HUES64 (cell line): ENCODE measurements around the gene NID1.

Source experiments
- H3K27ac ChIP-seq: 2 replicates; pipeline ENCODE4 v1.7.0; 2013; ENCODE audit warnings: low read depth, low read length, inconsistent platforms
- H3K27me3 ChIP-seq: 2 replicates; pipeline ENCODE4 v1.6.1; 2013; ENCODE audit warnings: mild to moderate bottlenecking, low read length; ENCODE audit not compliant: insufficient read depth
- H3K36me3 ChIP-seq: 2 replicates; pipeline ENCODE4 v1.6.1; 2013; ENCODE audit warnings: mild to moderate bottlenecking, low read length; ENCODE audit not compliant: insufficient read depth
- H3K4me1 ChIP-seq: 2 replicates; pipeline ENCODE4 v1.6.1; 2013; ENCODE audit warnings: mild to moderate bottlenecking, low read length, moderate library complexity; ENCODE audit not compliant: insufficient read depth
- H3K4me3 ChIP-seq: 2 replicates; pipeline ENCODE4 v1.5.1; 2013; ENCODE audit warnings: mild to moderate bottlenecking, low read length, moderate library complexity
- H3K9ac ChIP-seq: 2 replicates; pipeline ENCODE4 v1.6.1; 2013; ENCODE audit warnings: mild to moderate bottlenecking, low read depth, low read length
- H3K9me3 ChIP-seq: 2 replicates; pipeline ENCODE4 v1.6.1; 2013; ENCODE audit warnings: low read depth, low read length; ENCODE audit not compliant: insufficient read depth
- WGBS: fragments of 150-250, 120-280 bp; methylation state at CpG from one replicate; pipeline ENCODE4 v1.1.7; 2013; ENCODE audit warnings: missing lambda C conversion rate; 5-methylcytosine and 5-hydroxymethylcytosine counted together

Gene NID1

DNA sequence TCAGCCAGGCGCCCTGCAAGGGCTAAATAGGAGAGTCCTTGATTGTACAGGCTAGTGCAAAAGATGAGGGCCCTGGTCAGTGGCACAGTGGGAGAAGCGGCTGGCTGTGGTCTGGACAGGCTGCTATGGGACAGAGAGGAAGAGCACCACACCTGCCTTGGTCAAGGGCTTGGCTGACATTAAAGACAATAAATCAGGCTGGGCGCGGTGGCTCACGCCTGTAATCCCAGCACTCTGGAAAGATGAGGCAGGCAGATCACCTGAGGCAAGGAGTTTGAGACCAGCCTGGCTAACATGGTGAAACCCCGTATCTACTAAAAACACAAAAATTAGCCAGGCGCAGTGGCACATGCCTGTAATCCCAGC, 62.9 kb downstream of the NID1 start:
- Histone ChIP-seq H3K27ac (no peak overlapping the region), H3K4me3 (no peak overlapping the region), H3K4me1 (peaks cover 3% of the 10 kb centered on the region; the same call in 1 of the 2 replicates), H3K9me3 (no peaks in the 10 kb centered on the region), H3K27me3 (no peaks in the 10 kb centered on the region), H3K9ac (no peak overlapping the region), H3K36me3 (no peaks in the 10 kb centered on the region)
- WGBS: 96% methylated on average over 7 of the region's 7 CpGs

GRCh38 chr1:236000781-236001180, 64.1 kb downstream of the NID1 start:
- Histone ChIP-seq H3K9me3 (no peaks in the 10 kb centered on the region), H3K4me1 (peaks cover 3% of the 10 kb centered on the region; the same call in 1 of the 2 replicates), H3K27ac (no peak overlapping the region), H3K4me3 (no peak overlapping the region), H3K36me3 (no peaks in the 10 kb centered on the region), H3K9ac (no peak overlapping the region), H3K27me3 (no peaks in the 10 kb centered on the region)
- WGBS: 92% methylated on average over 6 of the region's 6 CpGs

DNA sequence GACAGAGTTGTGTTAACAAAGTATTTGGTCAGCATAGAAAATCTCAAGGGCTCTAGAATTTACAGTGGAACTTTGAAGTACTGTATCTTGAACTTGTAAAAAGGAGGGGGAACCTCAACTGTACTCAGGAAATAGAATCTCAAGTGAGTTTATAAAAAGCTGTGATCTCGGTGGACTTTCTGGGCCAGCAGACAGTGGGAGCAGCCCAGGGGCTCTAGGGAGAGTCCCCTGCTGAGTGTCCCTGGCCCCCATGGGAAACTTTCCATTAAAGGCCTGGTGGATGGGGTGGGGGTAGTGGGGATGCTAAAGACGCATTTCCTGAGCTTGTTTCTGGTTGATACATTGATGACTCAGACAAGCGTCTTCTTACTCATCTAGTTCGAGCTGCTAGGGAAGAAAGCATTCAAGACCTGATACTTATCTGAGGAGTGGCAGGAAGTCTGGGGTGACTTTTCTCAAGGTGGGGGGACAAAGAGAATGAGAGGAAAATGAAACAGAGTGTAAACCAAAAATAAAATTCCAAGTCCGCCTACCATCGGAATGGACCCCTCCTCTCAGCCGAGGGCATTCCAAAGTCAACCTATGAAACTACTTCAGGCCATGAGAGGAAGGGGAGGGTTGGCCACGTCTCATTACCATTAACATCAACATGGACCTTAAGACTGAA, 65.5 kb downstream of the NID1 start:
- no peak overlapping the region for H3K9ac ChIP-seq
- no peaks in the 10 kb centered on the region for H3K9me3 ChIP-seq
- H3K4me1 ChIP-seq: peaks cover 3% of the 10 kb centered on the region; the same call in 1 of the 2 replicates
- no peak overlapping the region for H3K27ac ChIP-seq
- H3K36me3 ChIP-seq: no peaks in the 10 kb centered on the region
- no peak overlapping the region for H3K4me3 ChIP-seq
- 82% methylated on average over 7 of the region's 8 CpGs for WGBS
- no peaks in the 10 kb centered on the region for H3K27me3 ChIP-seq

- H3K4me1 ChIP-seq: peaks cover 3% of the 10 kb centered on the region; the same call in 1 of the 2 replicates
- WGBS: 92% methylated on average over 6 of the region's 6 CpGs
These were observed 66.1 kb downstream of the NID1 start for GRCh38 chr1:235998812-235999211.

GRCh38 chr1:235997931-235998330, 67.0 kb downstream of the NID1 start:
- Histone ChIP-seq H3K4me3 (no peak overlapping the region), H3K9ac (no peak overlapping the region), H3K9me3 (no peaks in the 10 kb centered on the region), H3K27me3 (no peaks in the 10 kb centered on the region), H3K27ac (no peak overlapping the region), H3K36me3 (no peaks in the 10 kb centered on the region), H3K4me1 (peaks cover 3% of the 10 kb centered on the region; the same call in 1 of the 2 replicates)
- WGBS: 92% methylated on average over 5 of the region's 5 CpGs

More at GRCh38 chr1:235998812-235999211, 66.1 kb downstream of the NID1 start:
- Histone ChIP-seq H3K27ac (no peak overlapping the region), H3K36me3 (no peaks in the 10 kb centered on the region), H3K4me3 (no peak overlapping the region), H3K9ac (no peak overlapping the region), H3K27me3 (no peaks in the 10 kb centered on the region), H3K9me3 (no peaks in the 10 kb centered on the region)

- 95% methylated on average over 5 of the region's 5 CpGs for WGBS
- H3K9me3 ChIP-seq: no peaks in the 10 kb centered on the region
- no peak overlapping the region for H3K27ac ChIP-seq
- H3K36me3 ChIP-seq: no peaks in the 10 kb centered on the region
- peaks cover 3% of the 10 kb centered on the region; the same call in 1 of the 2 replicates for H3K4me1 ChIP-seq
- no peaks in the 10 kb centered on the region for H3K27me3 ChIP-seq
- no peak overlapping the region for H3K9ac ChIP-seq
- no peak overlapping the region for H3K4me3 ChIP-seq
These were observed 67.8 kb downstream of the NID1 start for GRCh38 chr1:235997049-235997448.

DNA sequence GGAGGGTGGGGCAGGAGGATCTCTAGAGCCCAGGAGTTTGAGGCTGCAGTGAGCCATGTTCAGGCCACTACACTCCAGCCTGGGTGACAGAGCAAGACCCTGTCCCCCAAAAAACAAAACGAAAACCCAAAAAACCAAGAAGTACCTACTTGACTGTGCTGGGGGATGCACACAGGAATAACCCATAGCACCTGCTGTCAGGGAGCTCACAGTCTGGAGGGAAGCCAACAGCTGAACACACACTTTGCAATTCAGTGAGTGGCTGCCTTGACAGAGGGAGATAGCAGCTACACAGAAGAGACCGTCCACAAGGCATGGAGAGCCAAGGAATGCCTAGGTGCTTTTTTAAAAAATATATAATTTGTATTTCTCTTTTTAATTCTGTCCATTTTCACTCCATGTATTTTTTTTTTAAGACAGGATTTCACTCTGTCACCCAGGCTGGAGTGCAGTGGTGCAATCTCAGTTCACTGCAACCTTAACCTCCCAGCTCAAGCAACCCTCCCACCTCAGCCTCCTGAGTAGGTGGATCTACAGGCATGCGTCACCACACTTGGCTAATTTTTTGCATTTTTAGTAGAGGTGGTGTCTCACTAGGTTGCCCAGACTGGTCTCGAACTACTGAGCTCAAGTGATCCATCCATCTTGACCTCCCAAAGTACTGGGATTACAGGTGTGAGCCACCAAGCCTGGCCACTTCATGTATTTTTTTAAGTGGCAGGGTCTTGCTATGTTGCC, 68.7 kb downstream of the NID1 start:
- 86% methylated on average over 4 of the region's 4 CpGs for WGBS
- Histone ChIP-seq H3K9ac (no peak overlapping the region), H3K9me3 (no peaks in the 10 kb centered on the region), H3K27me3 (no peaks in the 10 kb centered on the region), H3K4me3 (no peak overlapping the region), H3K36me3 (no peaks in the 10 kb centered on the region), H3K27ac (no peak overlapping the region), H3K4me1 (peaks cover 3% of the 10 kb centered on the region; the same call in 1 of the 2 replicates)

DNA sequence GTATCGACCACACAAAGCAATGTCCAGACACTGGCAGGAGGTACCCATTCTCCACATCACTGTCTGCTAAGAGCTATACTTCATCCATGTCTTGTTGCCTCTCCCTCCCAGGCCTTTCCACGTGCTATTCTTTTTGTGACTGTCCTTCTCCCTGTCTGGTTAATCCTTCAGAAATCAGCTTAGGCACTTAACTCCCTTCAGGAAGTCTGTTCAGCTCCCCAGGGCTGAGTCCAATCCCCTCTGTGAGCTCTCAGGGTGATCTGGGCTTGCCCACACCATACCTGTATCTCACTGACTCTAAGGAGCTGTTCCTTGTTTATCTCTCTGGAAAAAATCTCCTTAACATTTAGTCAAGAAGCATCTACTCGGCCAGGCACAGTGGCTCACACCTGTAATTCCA, 69.4 kb downstream of the NID1 start:
- WGBS: 87% methylated on average over 3 of the region's 3 CpGs
- H3K27ac ChIP-seq: no peak overlapping the region

GRCh38 chr1:235993652-235994051, 71.2 kb downstream of the NID1 start:
- Histone ChIP-seq H3K4me1 (no peaks in the 10 kb centered on the region), H3K9me3 (peaks cover 15% of the 10 kb centered on the region), H3K27ac (no peak overlapping the region), H3K27me3 (no peaks in the 10 kb centered on the region), H3K36me3 (peaks cover 13% of the 10 kb centered on the region; the same call in 1 of the 2 replicates), H3K9ac (no peak overlapping the region), H3K4me3 (no peak overlapping the region)
- WGBS: 97% methylated on average over 31 of the region's 31 CpGs

More for the DNA sequence above, 69.4 kb downstream of the NID1 start:
- Histone ChIP-seq H3K9me3 (no peaks in the 10 kb centered on the region), H3K36me3 (peaks cover 3% of the 10 kb centered on the region; the same call in 1 of the 2 replicates), H3K4me1 (peaks cover 3% of the 10 kb centered on the region; the same call in 1 of the 2 replicates), H3K27me3 (no peaks in the 10 kb centered on the region), H3K9ac (no peak overlapping the region), H3K4me3 (no peak overlapping the region)

GRCh38 chr1:235992868-235993267, 72.0 kb downstream of the NID1 start:
- Histone ChIP-seq H3K4me3 (no peak overlapping the region), H3K27me3 (no peaks in the 10 kb centered on the region), H3K27ac (no peak overlapping the region), H3K9ac (no peak overlapping the region), H3K36me3 (peaks cover 16% of the 10 kb centered on the region; the same call in 1 of the 2 replicates), H3K4me1 (no peaks in the 10 kb centered on the region), H3K9me3 (peaks cover 18% of the 10 kb centered on the region)
- WGBS: 97% methylated on average over 7 of the region's 7 CpGs

GRCh38 chr1:235992346-235992745, 72.5 kb downstream of the NID1 start:
- H3K4me3 ChIP-seq: no peak overlapping the region
- H3K36me3 ChIP-seq: peaks cover 16% of the 10 kb centered on the region; the same call in 1 of the 2 replicates
- 89% methylated on average over 13 of the region's 13 CpGs for WGBS
- peaks cover 18% of the 10 kb centered on the region for H3K9me3 ChIP-seq
- H3K27me3 ChIP-seq: no peaks in the 10 kb centered on the region
- H3K4me1 ChIP-seq: no peaks in the 10 kb centered on the region
- H3K9ac ChIP-seq: no peak overlapping the region
- H3K27ac ChIP-seq: no peak overlapping the region
